Measurements from ENCODE around the gene SLC35F5. TPM values are rescaled to one million over a fixed set of nuclear protein-coding genes. Genes with fewer than 3 reads are reported as not detected.
"Not testable (repeated sequence)": the region's sequence is repeated elsewhere in the genome, so short reads cannot be mapped to it uniquely, and the experiment has no call there.

SLC35F5 gene
- total RNA-seq, 1 donor from 2014 or later: 148 TPM

- DNase-seq (ENCODE audit: low read depth in 2 of 2): no peak
These were observed 57.5 kb downstream of the SLC35F5 start for GRCh38 chr2:113698892-113699447.

DNA sequence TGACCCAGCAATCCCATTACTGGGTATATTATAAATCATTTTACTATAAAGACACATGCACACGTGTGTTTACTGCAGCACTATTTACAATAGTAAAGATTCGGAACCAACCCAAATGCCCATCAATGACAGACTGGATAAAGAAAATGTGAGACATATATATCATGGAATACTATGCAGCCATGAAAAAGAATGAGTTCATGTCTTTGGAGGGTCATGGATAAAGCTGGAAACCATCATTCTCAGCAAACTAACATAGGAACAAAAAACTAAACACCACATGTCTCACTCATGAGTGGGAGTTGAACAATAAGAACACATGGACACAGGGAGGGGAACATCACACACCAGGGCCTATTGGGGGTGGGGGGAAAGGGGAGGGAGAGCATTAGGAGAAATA lies 58.2 kb downstream of the SLC35F5 start:
- DNase-seq (ENCODE audit: low read depth in 2 of 2): not testable (repeated sequence)

DNA sequence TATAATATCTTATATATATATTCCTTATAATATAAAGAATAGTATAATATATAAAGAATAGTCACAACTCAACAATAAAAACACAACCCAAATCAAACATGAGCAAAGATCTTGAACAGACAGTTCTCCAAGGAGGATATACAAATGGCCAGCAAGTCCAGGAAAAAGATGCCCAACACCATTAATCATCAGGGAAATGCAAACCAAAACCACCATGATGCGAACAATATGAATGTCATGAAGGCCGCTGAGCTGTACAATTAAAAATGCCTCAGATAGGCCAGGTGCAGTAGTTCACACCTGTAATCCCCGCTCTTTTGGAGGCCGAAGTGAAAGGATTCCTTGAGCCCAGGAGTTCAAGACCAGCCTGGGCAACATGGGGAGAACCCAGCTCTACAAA lies 58.9 kb downstream of the SLC35F5 start:
- DNase-seq (ENCODE audit: low read depth in 2 of 2): no peak

GRCh38 chr2:113694438-113694837 lies 62.0 kb downstream of the SLC35F5 start:
- peak in 1 of 2 donors; percentile 9 for DNase-seq (ENCODE audit: low read depth in 2 of 2)

DNA sequence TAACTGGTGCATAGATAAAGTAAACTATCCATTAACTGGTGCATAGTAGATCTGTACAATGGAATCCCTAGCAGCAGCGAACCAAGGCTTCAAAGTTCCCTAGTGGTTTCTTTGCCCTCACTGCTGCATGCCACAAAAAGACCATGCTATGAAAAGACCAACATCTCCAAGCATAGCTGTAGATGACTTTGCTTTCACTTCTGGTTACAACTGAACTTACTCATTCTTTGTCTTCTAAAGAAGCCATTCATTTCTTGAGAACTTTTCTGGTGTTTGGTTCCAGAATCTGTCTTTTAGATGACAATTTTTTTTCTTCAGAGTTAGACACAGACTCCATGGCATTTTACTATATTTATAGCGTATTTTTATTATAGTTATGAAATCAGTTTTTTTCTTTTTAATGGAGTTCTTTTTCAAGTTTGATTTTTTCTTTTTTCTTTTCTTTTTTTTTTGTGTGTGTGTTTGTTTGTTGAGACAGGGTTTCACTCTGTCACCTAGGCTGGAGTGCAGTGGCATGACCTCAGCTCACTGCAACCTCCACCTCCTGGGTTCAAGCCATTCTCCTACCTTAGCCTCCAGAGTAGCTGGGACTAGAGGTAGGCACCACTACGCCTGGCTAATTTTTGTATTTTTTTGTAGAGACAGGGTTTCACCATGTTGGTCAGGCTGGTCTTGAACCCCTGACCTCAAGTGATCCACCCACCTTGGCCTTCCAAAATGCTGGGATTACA lies 63.6 kb downstream of the SLC35F5 start:
- DNase-seq (ENCODE audit: low read depth in 2 of 2): no peak

GRCh38 chr2:113690871-113691270 lies 65.6 kb downstream of the SLC35F5 start:
- not testable (repeated sequence) for DNase-seq (ENCODE audit: low read depth in 2 of 2)

DNA sequence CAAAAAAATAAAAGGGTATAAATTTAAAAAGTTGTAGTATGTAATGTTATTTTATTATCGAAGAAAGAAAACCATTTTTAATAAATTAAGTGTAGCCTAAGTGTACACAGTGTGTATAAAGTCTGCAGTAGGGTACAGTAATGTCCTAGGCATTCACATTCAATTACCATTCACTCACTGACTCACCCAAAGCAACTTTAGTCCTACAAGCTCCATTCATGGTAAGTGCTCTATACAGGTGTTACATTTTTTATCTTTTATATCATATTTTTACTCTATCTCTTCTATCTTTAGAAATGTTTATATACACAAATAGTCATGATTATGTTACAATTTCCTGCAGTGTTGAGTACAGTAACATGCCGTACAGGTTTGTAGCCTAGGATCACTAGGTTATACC lies 69.9 kb downstream of the SLC35F5 start:
- no peak for DNase-seq (ENCODE audit: low read depth in 2 of 2)

GRCh38 chr2:113685471-113685870 lies 71.0 kb downstream of the SLC35F5 start:
- no peak for DNase-seq (ENCODE audit: low read depth in 2 of 2)

GRCh38 chr2:113679457-113679856 lies 77.0 kb downstream of the SLC35F5 start:
- DNase-seq (ENCODE audit: low read depth in 2 of 2): no peak

DNA sequence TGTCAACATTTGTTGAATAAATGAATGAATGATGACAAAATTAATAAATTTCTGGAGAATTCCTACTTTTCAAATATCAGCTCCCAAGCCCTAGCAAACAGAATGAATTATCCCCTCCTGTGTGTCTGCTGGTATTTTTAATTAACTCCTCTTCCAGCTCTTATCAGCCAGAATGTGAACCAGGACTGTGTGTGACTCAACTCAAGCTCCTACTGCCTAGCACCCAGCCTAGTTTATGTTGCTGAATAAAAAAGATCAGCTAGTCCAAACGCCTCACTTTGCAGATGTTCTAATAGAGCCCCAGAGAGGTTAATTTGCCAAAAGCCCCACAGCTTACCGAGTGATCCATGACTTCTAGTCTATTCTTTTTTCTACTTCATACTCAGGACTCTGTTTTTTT lies 79.1 kb downstream of the SLC35F5 start:
- no peak for DNase-seq (ENCODE audit: low read depth in 2 of 2)

GRCh38 chr2:113676623-113677266 lies 79.7 kb downstream of the SLC35F5 start:
- no peak for DNase-seq (ENCODE audit: low read depth in 2 of 2)

DNA sequence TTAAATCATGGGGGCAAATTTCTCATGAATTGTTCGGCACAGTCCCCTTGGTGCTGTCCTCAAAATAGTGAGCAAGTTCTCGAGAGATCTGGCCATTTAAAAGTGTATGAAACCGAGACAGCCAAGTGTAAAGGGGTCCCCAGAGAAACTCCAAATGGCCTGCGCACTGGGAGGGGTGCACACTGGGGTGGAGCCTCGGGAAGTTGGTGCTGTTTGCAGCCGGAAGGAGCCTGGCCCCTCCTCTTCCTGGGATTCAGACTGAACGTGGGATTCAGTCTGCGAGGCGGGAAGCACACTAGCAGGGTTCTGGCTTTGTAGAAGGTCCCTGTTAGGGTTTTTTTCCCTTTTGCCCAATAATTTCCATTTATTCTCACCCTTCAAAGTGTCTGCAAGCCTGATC lies 80.6 kb downstream of the SLC35F5 start:
- no peak for DNase-seq (ENCODE audit: low read depth in 2 of 2)

GRCh38 chr2:113672326-113672932 lies 84.0 kb downstream of the SLC35F5 start:
- DNase-seq (ENCODE audit: low read depth in 2 of 2): no peak

DNA sequence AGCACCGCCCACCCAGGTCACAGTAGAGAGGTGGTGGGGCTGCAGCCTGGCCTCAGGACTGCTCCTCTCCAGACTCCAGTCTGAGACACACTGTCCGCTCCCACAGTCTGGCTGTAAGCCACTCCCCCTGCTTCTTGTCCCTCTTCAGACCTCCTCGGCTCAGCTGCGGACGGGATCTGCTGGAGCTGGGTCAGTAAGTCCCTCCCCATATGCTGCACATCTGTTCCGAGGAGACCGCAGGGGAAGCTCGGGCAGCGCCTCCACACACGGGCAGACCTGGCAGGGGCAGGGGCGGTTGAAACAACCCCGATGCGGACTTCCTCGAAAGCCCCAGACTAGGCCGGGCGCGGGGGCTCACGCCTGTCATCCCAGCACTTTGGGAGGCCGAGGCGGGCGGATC lies 87.4 kb downstream of the SLC35F5 start:
- not testable (repeated sequence) for DNase-seq (ENCODE audit: low read depth in 2 of 2)

DNA sequence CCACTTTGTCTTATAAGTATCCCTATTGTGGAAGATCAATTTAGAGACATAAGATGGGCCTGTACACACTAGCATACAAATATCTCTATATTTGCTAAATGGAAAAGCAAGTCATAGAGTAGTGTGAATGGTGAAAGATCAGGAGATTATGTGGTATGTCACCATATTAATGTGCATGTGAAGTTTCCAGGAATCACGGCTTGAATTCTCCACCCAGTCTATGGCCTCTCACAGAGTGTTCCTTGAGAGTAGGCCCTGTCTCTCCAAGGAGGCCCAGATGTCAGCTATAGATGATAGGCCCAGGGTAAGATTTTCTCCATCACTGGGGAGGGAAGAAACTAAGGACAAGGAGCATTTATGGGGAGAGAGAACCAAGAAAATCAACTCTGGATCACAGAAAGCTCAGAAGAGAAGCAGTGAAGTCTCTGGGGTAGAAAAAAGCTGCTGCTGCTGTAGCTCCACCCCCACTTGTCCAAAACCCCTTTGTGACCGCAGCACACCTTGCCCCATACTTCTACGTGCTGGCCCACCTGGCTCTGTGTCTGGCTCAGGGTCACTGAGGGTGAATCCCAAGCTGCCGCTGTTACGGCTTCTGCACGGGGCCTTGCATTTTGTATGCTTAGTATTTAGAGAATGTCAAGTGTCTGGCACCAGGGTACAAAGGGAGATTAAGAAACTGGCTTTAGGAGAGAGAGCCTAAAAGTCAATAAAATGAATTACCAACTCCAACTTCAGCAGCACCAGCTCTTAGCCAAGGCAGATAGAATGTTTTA lies 91.5 kb downstream of the SLC35F5 start:
- DNase-seq (ENCODE audit: low read depth in 2 of 2): not testable (repeated sequence)

GRCh38 chr2:113663285-113664060 lies 93.0 kb downstream of the SLC35F5 start:
- DNase-seq (ENCODE audit: low read depth in 2 of 2): not testable (repeated sequence)

Other genes starting within 250 kb of the SLC35F5 start
- 2.4 and 4.8 TPM in 2 replicates for gene RABL2A, start 129.4 kb downstream of the SLC35F5 start, total RNA-seq
- gene ACTR3, start 133.4 kb upstream of the SLC35F5 start, total RNA-seq: 60.5 and 63.6 TPM in 2 replicates

All from lung microvascular endothelial cell (primary cell).